Body of pancreas (tissue), 4 donors: ENCODE results near the gene APOA5. TPM values are rescaled to one million over a fixed set of nuclear protein-coding genes. Genes with fewer than 3 reads are reported as not detected.

ENCODE experiments used
- ATAC-seq: fragments of 150-250 bp; one replicate; pipeline ENCODE4 v1.9.1; 2016
- DNase-seq, 4 donors: peaks; one replicate each; pipeline ENCODE4 v3.0.0-alpha.2; 2019
- H3K27ac ChIP-seq, 4 donors: fragments of 200-600 bp; sonication (generic); 1 replicate in 3 of 4; 2 replicates in 1 of 4; pipeline versions ENCODE4 v1.5.1 to v1.6.1; 2016 to 2019; ENCODE audit warnings: mild to moderate bottlenecking in 1 of 4, mixed read lengths in 1 of 4, moderate library complexity in 1 of 4
- H3K27me3 ChIP-seq, 2 donors: fragments of 200-600 bp; sonication (generic); one replicate each; pipeline ENCODE4 v1.6.0; 2016; ENCODE audit warnings: mild to moderate bottlenecking in 1 of 2
- H3K36me3 ChIP-seq, 2 donors: fragments of 200-600 bp; sonication (generic); replicated peaks in 1 of 2; 2 replicates each; pipeline ENCODE4 v1.5.1; 2016; ENCODE audit warnings: low read depth in 2 of 2; ENCODE audit not compliant: insufficient read depth in 1 of 2
- H3K4me1 ChIP-seq: fragments of 200-600 bp; sonication (generic); one replicate; pipeline ENCODE4 v1.6.0; 2016
- H3K4me3 ChIP-seq, 2 donors: fragments of 200-600 bp; sonication (generic); 1 replicate in 1 of 2; 2 replicates in 1 of 2; pipeline ENCODE4 v1.5.1; 2016 to 2019
- H3K9me3 ChIP-seq, 3 donors: fragments of 200-600 bp; sonication (generic); 1 replicate in 2 of 3; 2 replicates in 1 of 3; pipeline ENCODE4 v1.5.1; 2016
- POLR2A ChIP-seq, 3 donors: fragments of 450-650 bp; IDR thresholded peaks; one replicate each; pipeline ENCODE4 v1.6.1; 2016; ENCODE audit warnings: antibody characterized with exemption in 3 of 3, mild to moderate bottlenecking in 2 of 3
- WGBS, 2 donors: methylation state at CpG; one replicate each; pipeline ENCODE4 v1.1.5; 2017; 5-methylcytosine and 5-hydroxymethylcytosine counted together
- intact Hi-C: fragments of 100-400 bp; cut with DNase I; formaldehyde crosslinking; loops from one replicate; pipeline ENCODE4 v1.15.1; 2023
- total RNA-seq, 2 donors: library from RNA; depleted of rRNA; stranded (reverse); fragments of >200 nt; gene quantifications; one replicate each; pipeline ENCODE4 v1.1.0, GENCODE V29; 2016
- TF ChIP-seq, protein P1 (sequence below), 7 experiments: fragments of 450-650 bp in 4 of 7; fragments of 200-600 bp in 3 of 7; sonication (generic) in 3 of 7; IDR thresholded peaks; one replicate each; pipeline ENCODE4 v1.5.1; 2016 to 2019; ENCODE audit warnings: antibody characterized with exemption in 7 of 7

Gene APOA5
- total RNA-seq, 2 donors from 2014 or later = 2.6 TPM; not detected in 1

DNA sequence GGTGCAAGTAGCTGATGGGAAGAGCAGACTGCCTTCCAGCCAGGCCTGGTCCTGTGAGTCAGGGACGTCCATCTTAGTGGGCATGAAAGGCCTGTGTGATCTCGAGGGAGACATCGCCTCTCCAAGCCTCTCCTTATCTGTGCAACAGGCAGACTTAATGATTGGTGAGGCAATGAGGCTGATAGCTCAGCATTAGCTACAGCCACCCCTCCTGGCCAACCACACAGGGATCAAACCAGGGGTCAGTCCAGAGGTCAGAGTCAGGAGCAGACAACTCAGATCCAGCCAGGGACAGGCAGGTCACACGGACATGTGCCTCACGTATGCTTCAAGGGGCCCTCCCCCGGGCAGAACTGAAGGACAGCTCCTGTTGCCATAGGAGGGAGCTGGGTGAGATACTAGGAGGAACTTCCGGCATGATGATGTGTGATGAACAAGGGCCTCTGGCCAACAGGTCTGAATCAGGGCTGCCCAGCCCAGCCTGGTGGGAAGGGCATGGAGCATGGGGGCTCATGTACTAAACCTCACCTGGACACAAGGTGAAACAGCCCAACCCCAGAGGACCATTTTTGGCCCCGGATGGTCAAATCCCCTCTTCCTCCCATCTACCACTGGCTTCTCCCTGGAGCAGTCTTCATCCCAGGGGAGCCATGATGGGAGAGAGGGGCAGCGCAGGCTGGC, 35.2 kb upstream of the APOA5 start:
- intact Hi-C loops = no loop called here
- no peaks in the 10 kb centered on the region for H3K36me3 ChIP-seq
- H3K9me3 ChIP-seq = no peaks in the 10 kb centered on the region
- ATAC-seq = no peak
- no peaks in the 10 kb centered on the region for H3K27me3 ChIP-seq
- H3K27ac ChIP-seq = no peak overlapping the region
- no peak overlapping the region for H3K4me3 ChIP-seq
- TF ChIP-seq POLR2A (IDR thresholded peaks at IDR 0.05) = no peak
- TF ChIP-seq, protein P1, sequence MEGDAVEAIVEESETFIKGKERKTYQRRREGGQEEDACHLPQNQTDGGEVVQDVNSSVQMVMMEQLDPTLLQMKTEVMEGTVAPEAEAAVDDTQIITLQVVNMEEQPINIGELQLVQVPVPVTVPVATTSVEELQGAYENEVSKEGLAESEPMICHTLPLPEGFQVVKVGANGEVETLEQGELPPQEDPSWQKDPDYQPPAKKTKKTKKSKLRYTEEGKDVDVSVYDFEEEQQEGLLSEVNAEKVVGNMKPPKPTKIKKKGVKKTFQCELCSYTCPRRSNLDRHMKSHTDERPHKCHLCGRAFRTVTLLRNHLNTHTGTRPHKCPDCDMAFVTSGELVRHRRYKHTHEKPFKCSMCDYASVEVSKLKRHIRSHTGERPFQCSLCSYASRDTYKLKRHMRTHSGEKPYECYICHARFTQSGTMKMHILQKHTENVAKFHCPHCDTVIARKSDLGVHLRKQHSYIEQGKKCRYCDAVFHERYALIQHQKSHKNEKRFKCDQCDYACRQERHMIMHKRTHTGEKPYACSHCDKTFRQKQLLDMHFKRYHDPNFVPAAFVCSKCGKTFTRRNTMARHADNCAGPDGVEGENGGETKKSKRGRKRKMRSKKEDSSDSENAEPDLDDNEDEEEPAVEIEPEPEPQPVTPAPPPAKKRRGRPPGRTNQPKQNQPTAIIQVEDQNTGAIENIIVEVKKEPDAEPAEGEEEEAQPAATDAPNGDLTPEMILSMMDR (IDR thresholded peaks at IDR 0.05) = no peak
- H3K4me1 ChIP-seq = peaks cover 22% of the 10 kb centered on the region
- WGBS, 2 donors = 77 to 80% methylated on average over 7 to 8 of the region's 9 CpGs
- DNase-seq = no peak

GRCh38 chr11:116825854-116826750, 34.4 kb upstream of the APOA5 start:
- Histone ChIP-seq H3K27me3 (no peaks in the 10 kb centered on the region), H3K27ac (no peak overlapping the region), H3K9me3 (no peaks in the 10 kb centered on the region), H3K4me1 (peaks cover 15% of the 10 kb centered on the region), H3K4me3 (no peak overlapping the region), H3K36me3 (no peaks in the 10 kb centered on the region)
- intact Hi-C loops = no loop called here
- ATAC-seq (no peak), DNase-seq (no peak)
- 75 to 89% methylated on average over 16 to 19 of the region's 22 CpGs for WGBS, 2 donors
- TF ChIP-seq POLR2A (IDR thresholded peaks at IDR 0.05) = no peak
- TF ChIP-seq, protein P1 (IDR thresholded peaks at IDR 0.05) = no peak

GRCh38 chr11:116825434-116825833, 33.8 kb upstream of the APOA5 start:
- ATAC-seq (no peak), DNase-seq (no peak)
- Histone ChIP-seq H3K27ac (no peak overlapping the region), H3K4me3 (no peak overlapping the region), H3K27me3 (no peaks in the 10 kb centered on the region), H3K9me3 (no peaks in the 10 kb centered on the region), H3K36me3 (no peaks in the 10 kb centered on the region), H3K4me1 (peaks cover 11% of the 10 kb centered on the region)
- TF ChIP-seq POLR2A (IDR thresholded peaks at IDR 0.05) = no peak
- TF ChIP-seq, protein P1 (IDR thresholded peaks at IDR 0.05) = no peak
- 78 to 81% methylated on average over 5 of the region's 5 CpGs for WGBS, 2 donors
- intact Hi-C loops = no loop called here

DNA sequence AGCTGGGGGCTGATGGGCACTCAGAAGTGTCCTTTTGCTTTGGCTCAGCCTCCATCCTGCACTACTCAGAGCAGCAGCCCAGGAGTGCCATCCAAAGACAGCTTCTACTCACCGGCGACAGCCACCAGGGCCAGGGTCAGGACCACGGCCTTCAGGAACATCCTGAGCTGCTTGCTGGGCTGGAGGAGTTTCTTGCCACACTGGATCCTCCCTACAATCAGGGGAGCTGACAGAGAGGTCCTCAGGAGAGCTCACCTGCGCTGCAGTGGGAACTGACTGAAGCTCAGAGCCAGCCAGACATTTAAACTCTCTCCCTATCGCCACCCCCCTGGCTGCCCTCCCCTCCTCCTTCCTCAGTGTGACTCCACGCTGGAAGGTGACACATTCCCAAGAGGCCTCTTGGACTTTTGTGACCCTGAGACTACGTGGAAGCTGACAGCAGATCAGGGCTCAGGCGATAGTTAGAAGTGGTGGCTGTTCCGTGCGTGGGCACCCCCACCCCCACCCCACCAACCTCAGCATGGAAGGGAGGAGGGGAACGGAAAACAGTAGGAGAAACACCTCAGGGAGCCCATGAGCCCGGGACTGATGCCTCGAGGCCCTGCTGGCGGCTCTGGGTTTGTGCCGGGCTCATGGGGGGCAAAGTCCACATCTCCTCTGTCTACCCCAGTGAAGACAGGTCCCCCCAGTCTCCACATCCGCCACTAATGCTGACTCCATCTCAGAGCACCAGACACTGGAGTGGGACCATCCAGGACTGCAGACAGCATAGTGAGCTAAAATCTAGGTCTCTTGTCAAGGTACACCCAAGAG, 31.6 kb upstream of the APOA5 start, which contains the start of gene APOA4:
TSS of gene APOA4 (minus strand) at position 274 of the 813 bp plus-strand sequence. CDS start at position 161, 113 bp downstream.
- no peak for DNase-seq
- WGBS, 2 donors = 61 to 70% methylated on average over 3 to 15 of the region's 16 CpGs
- Histone ChIP-seq H3K27me3 (no peaks in the 10 kb centered on the region), H3K4me3 (no peak within 1 kb of the TSS), H3K9me3 (no peaks in the 10 kb centered on the region), H3K36me3 (no peaks in the 10 kb centered on the region), H3K4me1 (no peaks in the 10 kb centered on the region), H3K27ac (no peak within 1 kb of the TSS)
- TF ChIP-seq POLR2A (IDR thresholded peaks at IDR 0.05) = no peak
- TF ChIP-seq, protein P1 (IDR thresholded peaks at IDR 0.05) = no peak
- intact Hi-C loops = no loop called here
- ATAC-seq = no peak
